Activated gamma-delta T cell treated with anti-CD3 and anti-CD28 coated beads, Interleukin-2, amount 50 U/mL, for 16 hours (primary cell): Measurements from ENCODE around the gene MINPP1.
"Not testable (repeated sequence)": the region's sequence is repeated elsewhere in the genome, so short reads cannot be mapped to it uniquely, and the experiment has no call there.

Source experiments
- DNase-seq: peaks from one replicate; pipeline ENCODE4 v3.0.0-alpha.2; 2020; ENCODE audit warnings: low read depth

The MINPP1 gene

GRCh38 chr10:87575851-87576250 is 71.2 kb downstream of the MINPP1 start:
- no peak for DNase-seq

- DNase-seq = no peak
Observed at GRCh38 chr10:87578160-87578841, 73.6 kb downstream of the MINPP1 start.

GRCh38 chr10:87578842-87579401 is 74.2 kb downstream of the MINPP1 start:
- DNase-seq = no peak

- DNase-seq = no peak
Observed at GRCh38 chr10:87579563-87579962, 74.9 kb downstream of the MINPP1 start.

- no peak for DNase-seq
Observed at GRCh38 chr10:87580016-87580415, 75.3 kb downstream of the MINPP1 start.

- DNase-seq = no peak
Observed at GRCh38 chr10:87585565-87586514, 81.1 kb downstream of the MINPP1 start.

- DNase-seq = no peak
Observed at GRCh38 chr10:87589645-87590051, 85.0 kb downstream of the MINPP1 start.

GRCh38 chr10:87590705-87591588 is 86.3 kb downstream of the MINPP1 start:
- DNase-seq = no peak

GRCh38 chr10:87591589-87591886 is 86.8 kb downstream of the MINPP1 start:
- no peak for DNase-seq

GRCh38 chr10:87592920-87593319 is 88.2 kb downstream of the MINPP1 start:
- DNase-seq = not testable (repeated sequence)

GRCh38 chr10:87593702-87594101 is 89.0 kb downstream of the MINPP1 start:
- DNase-seq = no peak

- no peak for DNase-seq
Observed at GRCh38 chr10:87594181-87594580, 89.5 kb downstream of the MINPP1 start.

GRCh38 chr10:87594864-87595263 is 90.2 kb downstream of the MINPP1 start:
- no peak for DNase-seq

GRCh38 chr10:87596351-87596750 is 91.7 kb downstream of the MINPP1 start:
- no peak for DNase-seq

GRCh38 chr10:87598700-87599099 is 94.0 kb downstream of the MINPP1 start:
- no peak for DNase-seq

GRCh38 chr10:87600581-87600980 is 95.9 kb downstream of the MINPP1 start:
- no peak for DNase-seq
